ENCODE results near the gene EIF3B.

DNA sequence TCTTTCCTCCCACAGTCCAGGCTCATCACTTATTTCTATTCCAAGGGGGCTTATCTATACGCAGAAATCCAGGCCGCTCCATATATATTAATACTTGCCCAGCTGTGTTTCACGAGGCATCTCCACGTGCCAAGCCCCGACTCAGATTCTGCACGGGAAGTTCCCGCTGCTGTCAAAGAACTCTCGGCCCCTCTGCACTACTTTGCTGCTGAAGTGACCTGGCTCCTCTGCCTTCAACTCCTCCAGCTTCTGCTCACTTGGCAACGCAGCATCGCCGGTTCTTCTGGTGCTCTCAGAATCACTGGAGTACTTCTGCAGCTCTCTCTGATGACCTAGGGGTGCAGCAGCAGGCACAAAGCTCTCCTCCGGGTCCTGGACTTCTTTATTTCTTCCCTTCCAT lies 39.1 kb downstream of the EIF3B start:
- TF ChIP-seq POLR2A (IDR thresholded peaks at IDR 0.05), result no peak
- TF ChIP-seq, protein P1, sequence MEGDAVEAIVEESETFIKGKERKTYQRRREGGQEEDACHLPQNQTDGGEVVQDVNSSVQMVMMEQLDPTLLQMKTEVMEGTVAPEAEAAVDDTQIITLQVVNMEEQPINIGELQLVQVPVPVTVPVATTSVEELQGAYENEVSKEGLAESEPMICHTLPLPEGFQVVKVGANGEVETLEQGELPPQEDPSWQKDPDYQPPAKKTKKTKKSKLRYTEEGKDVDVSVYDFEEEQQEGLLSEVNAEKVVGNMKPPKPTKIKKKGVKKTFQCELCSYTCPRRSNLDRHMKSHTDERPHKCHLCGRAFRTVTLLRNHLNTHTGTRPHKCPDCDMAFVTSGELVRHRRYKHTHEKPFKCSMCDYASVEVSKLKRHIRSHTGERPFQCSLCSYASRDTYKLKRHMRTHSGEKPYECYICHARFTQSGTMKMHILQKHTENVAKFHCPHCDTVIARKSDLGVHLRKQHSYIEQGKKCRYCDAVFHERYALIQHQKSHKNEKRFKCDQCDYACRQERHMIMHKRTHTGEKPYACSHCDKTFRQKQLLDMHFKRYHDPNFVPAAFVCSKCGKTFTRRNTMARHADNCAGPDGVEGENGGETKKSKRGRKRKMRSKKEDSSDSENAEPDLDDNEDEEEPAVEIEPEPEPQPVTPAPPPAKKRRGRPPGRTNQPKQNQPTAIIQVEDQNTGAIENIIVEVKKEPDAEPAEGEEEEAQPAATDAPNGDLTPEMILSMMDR (IDR thresholded peaks at IDR 0.05), result no peak
